DMS 273 treated with DMSO at 0.1 percent for 48 hours (cell line): ENCODE data around the gene POLR1G.

ENCODE experiments used
- DNase-seq: peaks from one replicate; lab custom pipeline; 2025; lab: John Stamatoyannopoulos, UW

The POLR1G gene, protein sequence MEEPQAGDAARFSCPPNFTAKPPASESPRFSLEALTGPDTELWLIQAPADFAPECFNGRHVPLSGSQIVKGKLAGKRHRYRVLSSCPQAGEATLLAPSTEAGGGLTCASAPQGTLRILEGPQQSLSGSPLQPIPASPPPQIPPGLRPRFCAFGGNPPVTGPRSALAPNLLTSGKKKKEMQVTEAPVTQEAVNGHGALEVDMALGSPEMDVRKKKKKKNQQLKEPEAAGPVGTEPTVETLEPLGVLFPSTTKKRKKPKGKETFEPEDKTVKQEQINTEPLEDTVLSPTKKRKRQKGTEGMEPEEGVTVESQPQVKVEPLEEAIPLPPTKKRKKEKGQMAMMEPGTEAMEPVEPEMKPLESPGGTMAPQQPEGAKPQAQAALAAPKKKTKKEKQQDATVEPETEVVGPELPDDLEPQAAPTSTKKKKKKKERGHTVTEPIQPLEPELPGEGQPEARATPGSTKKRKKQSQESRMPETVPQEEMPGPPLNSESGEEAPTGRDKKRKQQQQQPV

DNA sequence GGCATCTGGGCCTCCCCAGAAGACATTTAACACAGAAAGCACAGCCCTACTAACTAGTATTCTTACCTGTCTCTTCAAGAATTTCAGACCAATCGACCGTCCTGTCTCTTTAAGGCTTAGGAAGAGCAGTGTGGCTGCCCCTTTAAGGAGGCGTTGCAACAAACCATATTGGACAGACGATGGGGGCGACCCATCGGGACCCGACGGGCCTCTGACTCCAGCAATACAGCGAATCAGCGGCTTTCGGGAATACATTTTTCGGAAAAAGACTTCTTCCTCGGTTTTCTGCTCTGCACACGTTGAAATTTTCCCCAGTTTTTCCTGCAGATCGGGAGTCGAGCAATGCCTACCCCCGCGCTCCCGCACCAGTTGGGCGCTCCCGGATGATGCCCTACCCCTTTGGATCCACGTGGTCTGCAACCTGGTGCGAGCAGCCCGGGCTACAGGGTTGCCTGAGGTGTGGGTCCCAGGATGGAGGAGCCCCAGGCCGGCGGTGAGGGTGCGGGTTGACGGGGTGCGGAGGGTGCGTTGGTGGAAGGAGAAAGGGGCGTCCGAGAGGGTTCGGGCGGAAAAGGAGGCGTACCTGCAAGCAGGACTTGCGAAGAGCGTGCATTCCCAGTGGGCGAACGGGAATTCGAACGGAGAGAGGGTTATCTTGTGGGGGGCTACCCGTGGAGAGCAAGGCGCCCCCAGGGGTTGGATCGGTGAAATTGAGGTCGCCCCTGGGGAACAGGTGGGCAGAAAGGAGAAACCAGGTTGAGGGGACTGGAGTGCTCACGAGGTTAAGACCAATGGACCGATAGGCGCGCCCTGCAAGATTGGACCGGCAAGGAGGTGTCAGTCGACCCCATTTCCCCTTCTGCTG lies at the start of gene POLR1G:
TSS of gene POLR1G (plus strand) at position 419 of the 865 bp plus-strand sequence. CDS start at position 472, 53 bp downstream.
- peak; percentile 71 for DNase-seq

DNA sequence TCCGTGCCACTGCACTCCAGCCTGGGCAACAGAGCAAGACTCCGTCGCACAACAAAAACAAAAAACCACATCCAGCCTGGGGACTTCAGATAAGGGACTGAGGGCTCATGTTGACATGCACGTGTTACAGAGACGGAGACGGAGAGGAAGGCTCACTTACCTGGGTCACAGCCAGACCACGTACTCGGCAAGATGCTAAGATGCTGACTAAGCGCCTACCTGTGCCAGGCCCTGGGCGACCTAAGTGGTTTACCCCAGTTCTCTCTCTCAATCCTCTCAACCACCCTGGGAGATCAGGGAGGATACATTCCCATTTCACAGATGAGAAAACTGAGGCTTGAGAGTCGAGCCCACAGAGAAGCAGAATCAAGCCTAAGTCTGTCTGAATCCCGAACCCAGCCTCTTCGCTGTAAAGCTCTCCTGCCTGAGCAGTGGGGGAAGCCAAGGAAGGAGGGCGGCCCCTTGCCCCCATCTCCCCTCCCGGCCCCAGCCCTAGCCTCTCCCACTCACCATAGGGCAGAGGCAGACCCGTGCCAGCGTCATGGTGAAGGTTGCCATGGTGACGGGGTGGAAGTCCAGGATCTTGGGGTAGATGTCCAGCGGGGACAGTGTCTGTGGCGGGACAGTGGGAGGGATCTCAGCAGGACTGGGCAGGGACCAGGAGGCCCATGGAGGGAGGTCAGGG lies 49.5 kb upstream of the POLR1G start:
- DNase-seq: no peak

DNA sequence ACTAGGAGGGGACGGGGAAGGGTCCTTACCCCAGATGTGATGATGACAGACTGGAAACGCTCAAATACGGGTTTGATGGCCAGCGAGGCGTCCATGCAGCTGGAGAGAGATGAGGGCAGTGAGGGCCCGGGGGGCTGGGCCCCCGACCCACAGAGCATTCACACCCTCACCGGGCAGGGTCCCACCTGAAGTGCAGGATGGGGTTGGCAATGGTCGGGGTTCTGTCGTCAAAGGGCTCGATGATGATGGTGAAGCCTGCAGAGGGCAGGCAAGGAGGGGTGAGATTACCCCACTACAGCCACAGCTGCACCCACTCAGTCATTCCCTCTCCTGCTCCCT lies 49.0 kb upstream of the POLR1G start:
- no peak for DNase-seq

DNA sequence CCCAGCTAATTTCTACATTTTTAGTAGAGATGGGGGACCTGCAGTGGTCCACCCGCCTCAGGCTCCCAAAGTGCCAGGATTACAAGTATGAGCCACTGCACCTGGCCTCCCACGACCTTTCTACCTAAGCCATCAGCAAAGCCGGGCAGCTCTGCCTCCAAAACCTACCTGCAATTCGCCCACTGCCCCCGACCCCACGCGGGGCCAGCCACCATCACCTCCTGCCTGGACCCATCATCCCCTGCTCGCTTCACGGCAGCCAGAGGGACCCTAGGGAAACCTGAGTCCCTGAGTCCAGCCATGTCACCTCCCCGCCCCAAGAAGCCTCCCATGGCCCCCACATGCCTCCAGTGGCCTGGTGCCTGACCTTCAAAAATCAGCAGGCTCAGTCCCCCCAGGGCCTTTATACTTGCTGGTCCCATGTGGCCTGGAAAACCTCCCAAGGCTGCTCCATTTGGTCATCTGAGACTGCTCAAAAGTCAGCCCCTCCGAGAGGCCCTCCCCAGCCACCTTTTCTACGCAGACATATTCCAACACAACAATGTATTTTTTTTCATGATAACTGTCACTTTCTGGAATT lies 48.1 kb upstream of the POLR1G start:
- no peak for DNase-seq

DNA sequence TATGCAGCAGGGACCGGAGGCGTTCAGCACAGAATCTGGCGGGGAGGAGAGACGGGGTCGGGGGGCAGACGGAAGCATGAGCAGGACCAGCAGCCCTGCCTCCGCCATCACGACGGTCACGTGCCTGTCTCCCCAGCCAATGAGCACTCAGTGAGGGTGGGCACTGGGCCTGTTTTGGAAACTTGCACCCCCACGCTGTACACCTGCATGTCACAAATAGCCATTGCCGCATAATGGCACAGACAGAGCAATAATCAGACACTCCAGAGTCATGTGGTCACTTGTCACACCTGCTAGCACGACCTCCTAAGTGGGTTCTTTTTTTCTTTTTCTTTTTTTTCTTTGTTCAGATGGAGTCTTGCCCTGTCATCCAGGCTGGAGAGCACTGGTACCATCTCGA lies 44.8 kb upstream of the POLR1G start:
- DNase-seq: no peak

DNA sequence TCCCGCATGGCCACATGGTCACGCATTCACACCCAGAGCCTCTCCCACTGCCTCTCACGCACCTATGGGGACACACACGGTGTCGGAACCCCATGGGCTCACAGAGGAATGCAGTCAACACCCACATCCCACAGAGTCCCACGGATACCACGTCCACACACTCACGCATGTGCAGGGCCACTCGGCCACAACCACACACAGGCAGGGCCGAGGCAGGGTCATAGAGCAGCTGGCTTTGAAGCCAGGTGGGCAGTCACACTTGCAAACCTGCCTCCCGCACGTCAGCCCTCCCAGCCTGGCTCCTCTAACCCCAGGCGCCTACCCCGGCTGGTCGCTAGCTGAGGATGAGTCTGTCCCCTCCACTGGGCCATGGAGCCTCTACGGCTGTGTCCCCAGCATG lies 44.2 kb upstream of the POLR1G start:
- no peak for DNase-seq

DNA sequence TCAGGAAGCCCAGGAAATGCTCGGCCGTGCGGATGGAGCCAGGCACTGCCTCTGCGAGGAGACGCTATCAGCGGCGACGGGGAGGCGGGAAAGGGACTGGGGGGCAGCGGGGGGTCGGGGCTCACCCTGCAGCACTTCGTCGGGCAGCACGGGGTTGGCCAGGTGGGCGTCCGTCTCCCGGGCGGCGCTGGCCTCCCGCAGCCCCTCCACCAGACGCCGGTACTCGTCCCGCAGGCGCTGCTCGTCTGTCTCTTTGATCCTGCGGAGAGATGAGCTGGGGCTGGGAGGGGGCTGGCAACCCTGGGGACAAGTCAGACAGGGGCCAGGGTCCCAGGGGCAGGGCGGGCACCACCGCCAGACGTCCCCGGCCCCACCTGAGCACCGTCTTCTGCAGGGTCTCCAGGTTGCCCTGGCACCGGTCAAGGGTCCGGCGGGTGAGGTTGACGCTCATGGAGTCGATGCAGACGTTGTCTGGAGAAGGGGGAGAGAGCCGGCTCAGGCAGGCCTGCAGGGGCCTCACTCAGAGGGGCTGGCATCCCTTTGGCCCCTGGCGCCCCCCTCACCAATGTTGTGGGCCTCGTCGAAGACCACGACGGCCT lies 42.5 kb upstream of the POLR1G start:
- DNase-seq: no peak

DNA sequence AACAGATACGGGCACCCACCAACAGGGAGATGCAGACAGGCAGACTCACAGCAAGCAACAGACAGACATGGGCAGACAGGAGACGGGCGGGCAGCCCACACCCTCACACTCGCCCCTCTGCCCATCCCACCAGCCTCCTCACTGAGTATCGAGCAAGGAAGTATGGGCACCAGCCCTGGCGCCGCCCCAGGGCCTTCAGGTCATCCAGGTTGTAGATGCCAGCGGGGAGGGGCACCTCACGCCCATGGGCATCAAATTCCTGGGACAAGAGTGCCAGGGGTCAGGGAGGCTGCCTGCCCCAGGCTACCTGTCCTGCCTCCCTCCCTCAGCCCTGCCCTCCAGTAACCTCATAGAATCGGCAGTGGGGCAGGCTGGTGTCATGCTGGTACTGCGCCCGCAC lies 41.7 kb upstream of the POLR1G start:
- DNase-seq: no peak

DNA sequence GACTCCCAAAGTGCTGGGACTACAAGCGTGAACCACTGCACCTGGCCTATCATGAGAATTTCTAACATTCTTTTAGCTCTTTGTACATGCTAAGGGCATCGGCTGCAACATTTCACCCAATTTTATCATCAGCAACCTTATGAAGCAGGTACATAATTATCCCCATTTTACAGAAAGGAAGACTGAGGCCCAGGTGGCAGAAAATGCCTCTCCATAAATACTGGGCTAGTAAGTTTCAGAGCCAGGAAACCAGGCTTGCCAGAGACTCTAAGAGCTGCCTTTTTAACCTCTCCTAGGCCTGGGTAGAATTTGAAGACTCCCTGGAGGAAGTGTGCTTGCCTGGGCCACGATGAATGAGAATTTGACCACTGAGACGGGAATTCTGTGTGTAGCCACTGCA lies 38.3 kb upstream of the POLR1G start:
- no peak for DNase-seq

DNA sequence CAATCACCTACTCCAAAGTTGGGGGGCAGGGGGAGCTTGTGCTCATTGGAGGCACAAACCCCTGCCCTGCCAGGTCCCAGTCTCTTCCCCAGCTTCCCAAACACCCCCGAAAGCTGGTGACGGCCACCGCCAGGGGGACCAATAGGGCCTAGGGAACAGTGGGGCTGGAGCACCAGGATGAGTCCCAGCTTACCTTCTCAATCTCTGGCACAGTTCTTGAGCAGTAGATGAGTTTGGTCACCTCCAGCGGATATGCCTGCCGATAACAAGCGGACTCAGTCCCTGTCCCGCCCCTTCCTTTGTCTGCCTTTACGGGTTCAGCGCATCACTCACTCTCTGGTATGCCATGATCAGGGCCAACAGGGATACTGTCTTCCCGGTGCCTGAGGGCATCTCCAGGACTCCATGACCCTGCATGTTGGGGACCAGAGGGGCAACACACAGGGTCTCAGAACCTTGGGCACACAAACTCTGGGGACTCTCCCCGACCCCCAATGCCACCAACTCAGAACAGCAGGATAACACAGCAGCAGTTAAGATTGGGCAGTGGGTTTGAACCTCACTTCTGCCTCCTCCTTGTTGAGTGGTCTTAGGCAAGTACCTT lies 37.6 kb upstream of the POLR1G start:
- no peak for DNase-seq

DNA sequence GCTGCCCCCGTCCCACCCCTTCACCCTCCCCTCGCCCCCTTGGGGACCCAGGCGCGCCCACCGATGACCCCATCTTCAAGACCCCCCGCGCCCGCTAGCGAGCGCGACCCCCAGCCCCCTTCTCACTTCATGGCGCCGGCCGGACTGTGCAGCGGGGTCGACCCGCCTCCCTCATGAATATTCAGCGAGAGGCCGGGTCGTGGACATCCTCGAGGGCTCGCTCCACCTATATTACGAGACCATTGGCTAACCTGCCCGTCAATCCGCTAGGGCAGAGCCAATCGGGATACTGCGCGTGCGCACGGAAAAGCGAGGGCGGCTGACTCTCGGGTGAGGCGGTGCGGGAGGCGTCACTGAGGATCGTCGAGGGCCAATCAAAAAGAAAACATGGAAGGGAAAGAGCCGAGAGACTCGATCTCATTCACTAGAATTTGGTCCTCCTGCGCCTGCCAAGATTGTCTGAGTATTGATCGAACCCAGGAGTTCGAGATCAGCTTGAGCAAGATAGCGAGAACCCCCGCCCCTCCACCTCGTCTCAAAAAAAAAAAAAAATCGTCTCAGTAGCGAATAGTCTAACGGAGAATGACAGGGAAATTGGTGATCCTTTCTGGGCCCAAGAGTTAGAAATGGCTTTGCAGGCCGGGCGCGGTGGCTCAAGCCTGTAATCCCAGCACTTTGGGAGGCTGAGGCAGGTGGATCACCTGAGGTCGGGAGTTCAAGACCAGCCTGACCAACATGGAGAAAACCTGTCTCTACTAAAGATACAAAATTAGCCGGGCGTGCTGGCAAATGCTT lies 35.8 kb upstream of the POLR1G start, which contains the start of gene ERCC2:
TSS of gene ERCC2 (minus strand) at position 164 of the 795 bp plus-strand sequence. CDS start at position 131, 33 bp downstream.
- peak; percentile 96 for DNase-seq

DNA sequence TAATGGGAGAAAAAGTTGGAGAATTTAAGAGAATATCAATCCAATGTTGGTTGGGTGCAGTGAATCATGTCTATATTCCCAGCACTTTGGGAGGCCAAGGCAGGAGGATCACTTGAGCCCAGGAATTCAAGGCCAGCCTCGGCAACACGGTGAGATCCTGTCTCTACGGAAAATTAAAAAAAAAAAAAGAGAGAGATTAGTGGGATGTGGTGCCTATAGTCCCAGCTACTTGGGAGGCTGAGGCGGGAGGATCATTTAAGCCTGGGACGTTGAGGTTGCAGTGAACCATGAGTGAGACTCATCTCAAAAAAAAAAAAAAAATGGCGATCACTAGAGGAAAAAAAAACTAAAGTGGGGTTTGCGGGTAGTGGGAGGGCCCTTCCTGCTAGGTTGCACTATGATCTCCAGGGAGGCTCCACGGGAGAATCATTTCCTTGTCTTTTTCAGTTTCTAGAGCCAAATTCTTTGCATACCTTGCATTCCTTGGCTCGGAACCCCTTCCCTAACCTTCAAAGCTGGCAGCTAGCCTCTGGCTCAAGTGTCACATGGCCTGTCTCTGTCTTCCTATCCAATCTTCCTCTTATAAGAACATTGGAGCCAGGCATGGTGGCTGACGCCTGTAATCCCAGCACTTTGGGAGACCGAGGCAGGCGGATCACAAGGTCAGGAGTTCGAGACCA lies 30.3 kb upstream of the POLR1G start:
- DNase-seq: no peak

DNA sequence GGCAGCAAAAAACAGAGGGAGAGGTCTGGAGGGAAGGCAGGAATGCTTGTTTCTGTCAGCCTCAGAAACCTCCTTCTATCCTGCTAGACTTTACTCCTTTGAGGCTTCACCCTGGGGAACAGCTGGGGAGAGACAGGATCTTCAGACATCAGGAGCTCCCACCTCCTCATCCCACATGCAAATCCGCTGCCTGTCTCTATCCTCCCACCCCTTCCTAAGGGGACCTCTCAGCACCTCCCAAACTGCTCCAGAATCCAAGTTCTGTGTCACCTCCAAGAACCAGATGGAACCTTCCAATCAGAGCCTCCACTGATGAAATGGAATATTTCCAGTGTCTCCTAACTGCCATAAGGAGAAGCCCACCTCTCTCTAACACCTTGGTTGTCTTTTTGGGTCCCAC lies 26.3 kb upstream of the POLR1G start:
- no peak for DNase-seq

DNA sequence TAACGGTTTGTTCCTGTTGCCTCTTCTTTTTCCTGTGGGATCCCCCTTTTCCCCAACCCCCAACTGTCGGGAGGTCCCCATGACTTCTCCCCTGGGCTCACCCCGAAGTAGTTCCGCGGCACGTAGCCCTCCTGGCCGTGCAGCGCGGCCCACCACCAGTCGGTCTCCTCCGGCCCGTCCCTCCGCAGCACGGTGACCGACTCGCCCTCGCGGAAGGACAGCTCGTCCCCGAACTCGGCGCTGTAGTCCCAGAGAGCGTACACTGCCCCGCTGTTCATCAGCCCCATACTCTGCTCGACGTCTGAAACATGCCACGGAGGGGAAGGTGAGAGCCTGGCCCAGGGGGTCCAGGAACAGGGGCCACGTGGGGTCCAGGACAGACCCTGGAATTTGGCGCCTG lies 24.0 kb upstream of the POLR1G start:
- DNase-seq: no peak

DNA sequence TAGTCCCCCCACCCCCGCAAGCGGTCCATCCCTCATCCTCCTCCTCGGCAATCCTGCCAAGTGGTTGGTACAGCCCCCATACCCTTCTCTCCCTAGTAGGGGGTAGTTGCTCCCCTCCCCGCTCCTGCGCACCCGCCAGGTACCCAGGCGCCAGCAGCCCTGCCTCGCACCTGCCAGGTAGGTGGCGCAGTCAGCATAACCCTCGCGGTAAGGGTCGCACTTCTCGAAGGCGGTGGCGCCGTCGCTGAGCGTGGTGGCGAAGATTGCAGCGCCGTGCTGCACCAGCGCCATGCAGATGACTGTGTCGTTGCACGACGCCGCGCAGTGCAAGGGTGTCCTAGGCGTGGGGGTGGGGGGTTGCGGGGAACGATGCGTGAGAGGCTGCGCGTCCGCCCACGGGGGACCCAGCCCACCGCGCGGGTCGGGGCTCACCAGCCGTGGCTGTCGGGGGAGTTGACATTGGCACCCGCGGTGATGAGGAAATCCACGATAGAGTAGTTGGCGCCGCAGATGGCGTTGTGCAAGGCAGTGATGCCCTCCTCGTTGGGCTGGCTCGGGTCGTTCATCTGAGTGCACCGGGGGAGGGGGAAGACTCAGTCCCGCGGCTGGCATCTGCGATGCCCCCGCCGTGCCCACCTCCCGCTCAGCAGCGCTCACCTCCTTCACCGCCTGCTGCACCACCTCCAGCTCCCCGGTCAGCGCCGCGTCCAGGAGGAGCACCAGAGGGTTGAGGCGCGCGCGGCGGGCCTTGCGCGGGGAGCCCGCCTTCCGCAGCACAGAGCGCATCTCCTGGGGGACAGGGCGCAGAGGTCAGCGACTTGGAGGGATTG lies 20.8 kb upstream of the POLR1G start:
- no peak for DNase-seq

DNA sequence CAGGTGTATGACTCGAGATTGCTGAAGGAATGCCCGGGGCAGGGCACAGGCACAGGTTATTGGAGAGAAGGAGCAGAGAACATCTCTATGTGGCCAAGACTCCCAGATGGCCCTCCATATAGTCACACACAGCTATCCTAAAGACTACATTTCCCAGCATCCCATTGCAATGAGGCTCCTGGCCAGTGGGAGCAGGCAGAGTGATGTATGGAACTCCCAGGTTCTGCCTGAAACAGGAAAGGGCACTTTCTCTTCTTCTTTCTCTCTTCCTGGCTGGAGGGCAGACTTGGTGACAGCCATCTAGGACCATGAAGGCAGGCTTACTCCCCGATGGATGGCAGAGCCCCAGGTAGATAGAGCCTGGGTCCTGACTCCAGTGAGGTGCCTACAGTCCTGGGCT lies 15.1 kb upstream of the POLR1G start:
- DNase-seq: no peak

DNA sequence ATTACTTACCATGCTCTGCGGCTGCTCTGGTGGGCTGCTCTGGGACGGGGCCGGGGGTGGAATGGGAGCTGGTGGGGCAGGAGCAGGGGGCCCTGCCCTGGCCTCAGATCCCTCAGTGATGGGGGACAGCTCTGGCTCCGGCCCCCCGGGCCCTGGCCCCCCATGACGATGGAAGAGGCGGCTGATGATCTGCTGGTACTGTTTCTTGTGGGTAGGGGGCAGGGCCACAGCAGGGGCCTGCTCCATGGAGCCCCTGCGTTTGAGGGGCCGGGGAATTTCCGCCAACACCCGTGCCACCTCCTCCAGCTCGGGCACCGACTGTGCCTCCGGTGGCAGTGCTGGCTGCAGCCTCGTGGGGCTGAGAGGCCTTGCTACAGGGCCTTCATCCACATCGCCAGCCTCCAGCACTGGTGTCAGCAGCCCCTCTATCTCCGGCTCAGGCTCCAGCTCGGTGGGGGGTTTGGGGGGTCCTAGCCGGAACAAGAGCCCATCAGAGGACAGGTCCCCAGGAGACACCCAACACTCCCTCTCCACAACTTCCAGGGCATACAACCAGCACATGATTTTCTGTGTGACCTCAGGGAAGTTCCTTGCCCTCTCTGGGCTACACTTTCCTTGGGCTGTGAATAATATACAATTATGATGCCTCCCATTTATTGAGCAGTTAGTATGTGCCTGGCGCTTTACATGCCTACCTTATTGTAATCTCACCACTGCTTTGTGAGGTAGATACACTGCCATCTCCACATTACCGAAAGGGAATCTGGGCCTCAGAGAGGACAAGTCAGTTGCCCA lies 14.4 kb upstream of the POLR1G start:
- DNase-seq: no peak
